ENCODE measurements around the gene RFX8. TPM values are rescaled to one million over a fixed set of nuclear protein-coding genes. Genes with fewer than 3 reads are reported as not detected.

RFX8 gene
- total RNA-seq, 4 donors from 2014 or later = not detected

GRCh38 chr2:101485856-101486255 lies 10.9 kb upstream of the RFX8 start:
- no peak overlapping the region for H3K27ac ChIP-seq
- TF ChIP-seq POLR2AphosphoS5 (IDR thresholded peaks at IDR 0.05) (no peak), EP300 (IDR thresholded peaks at IDR 0.05; ENCODE audit: low read depth) (no peak), POLR2A (IDR thresholded peaks at IDR 0.05) (no peak), CTCF (IDR thresholded peaks at IDR 0.05) (no peak)
- H3K36me3 ChIP-seq = no peaks in the 10 kb centered on the region
- intact Hi-C loops (cut with DNase I; ENCODE audit: low total_unique reads) = no loop called here
- no peaks in the 10 kb centered on the region for H3K4me1 ChIP-seq
- 86% methylated on average over 4 of the region's 4 CpGs; no CpG with 5 or more reads in 1 of the 2 donors for WGBS, 2 donors (ENCODE audit: low coverage in 1 of 2)
- DNase-seq = no peak
- no peaks in the 10 kb centered on the region for H3K9me3 ChIP-seq
- in situ Hi-C loops (cut with MboI; ENCODE audit: low pct_ligation_motif_present in 1 of 4, low pct_unique_long_range_greater_than_20kb in 1 of 4, low sequenced_read_pairs in 3 of 4) = no loop called here
- H3K4me3 ChIP-seq = no peak overlapping the region
- H3K27me3 ChIP-seq = no peaks in the 10 kb centered on the region

DNA sequence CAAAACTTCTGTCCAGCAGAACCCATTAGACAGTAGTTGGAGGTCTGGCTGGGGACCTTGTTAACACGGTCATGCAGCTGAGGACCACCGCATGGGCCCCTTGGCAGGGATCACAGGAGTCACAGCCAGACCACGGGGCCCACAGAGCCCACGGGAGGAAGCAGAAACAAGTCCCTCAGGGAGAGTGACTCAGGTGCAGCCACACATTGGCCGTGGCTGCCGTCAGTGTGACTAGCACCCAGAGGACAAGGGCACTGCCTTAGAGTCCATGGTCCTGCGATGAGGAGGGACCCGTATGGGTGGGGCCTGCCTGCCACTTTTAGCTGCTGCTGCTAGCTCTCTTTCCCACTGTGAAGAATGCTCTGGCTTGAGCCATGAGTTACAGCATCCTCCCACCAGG lies 5.9 kb upstream of the RFX8 start:
- TF ChIP-seq POLR2A (IDR thresholded peaks at IDR 0.05) = no peak
- Histone ChIP-seq H3K36me3 (no peaks in the 10 kb centered on the region), H3K4me1 (no peaks in the 10 kb centered on the region), H3K27me3 (no peaks in the 10 kb centered on the region), H3K9me3 (no peaks in the 10 kb centered on the region), H3K27ac (no peak overlapping the region), H3K4me3 (no peak overlapping the region)
- intact Hi-C loops (cut with DNase I; ENCODE audit: low total_unique reads) (no loop called here), in situ Hi-C loops (cut with MboI; ENCODE audit: low pct_ligation_motif_present in 1 of 4, low pct_unique_long_range_greater_than_20kb in 1 of 4, low sequenced_read_pairs in 3 of 4) (no loop called here)
- 83% methylated on average over 8 of the region's 8 CpGs; no CpG with 5 or more reads in 1 of the 2 donors for WGBS, 2 donors (ENCODE audit: low coverage in 1 of 2)
- DNase-seq = no peak

DNA sequence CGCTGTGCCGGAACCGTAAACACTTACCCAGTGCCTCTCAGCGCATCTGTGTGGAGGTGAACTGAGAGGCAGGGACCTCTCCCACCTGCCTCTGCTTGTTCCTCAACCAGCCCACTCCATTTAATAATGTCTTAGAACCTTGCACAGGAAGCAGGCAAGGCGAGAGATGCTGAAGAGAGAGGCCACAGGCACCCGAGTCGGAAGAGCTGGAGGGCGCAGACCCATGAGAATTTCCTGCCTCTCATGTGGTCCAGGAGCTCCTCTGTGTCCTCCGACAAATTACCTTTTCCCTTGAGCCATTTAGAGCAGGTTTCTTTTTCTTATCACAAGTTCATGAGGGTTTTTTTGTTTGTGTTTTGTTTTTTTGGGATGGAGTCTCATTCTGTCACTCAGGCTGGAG lies 4.9 kb upstream of the RFX8 start:
- WGBS, 2 donors (ENCODE audit: low coverage in 1 of 2) = 79 to 84% methylated on average over 7 to 9 of the region's 9 CpGs
- H3K36me3 ChIP-seq = no peaks in the 10 kb centered on the region
- H3K27ac ChIP-seq = no peak overlapping the region
- no peaks in the 10 kb centered on the region for H3K4me1 ChIP-seq
- intact Hi-C loops (cut with DNase I; ENCODE audit: low total_unique reads) (no loop called here), in situ Hi-C loops (cut with MboI; ENCODE audit: low pct_ligation_motif_present in 1 of 4, low pct_unique_long_range_greater_than_20kb in 1 of 4, low sequenced_read_pairs in 3 of 4) (no loop called here)
- peaks cover 5% of the 10 kb centered on the region for H3K27me3 ChIP-seq
- no peak overlapping the region for H3K4me3 ChIP-seq
- TF ChIP-seq CTCF (IDR thresholded peaks at IDR 0.05) (no peak), POLR2A (IDR thresholded peaks at IDR 0.05) (no peak), EP300 (IDR thresholded peaks at IDR 0.05; ENCODE audit: low read depth) (no peak), POLR2AphosphoS5 (IDR thresholded peaks at IDR 0.05) (no peak)
- no peak for DNase-seq
- H3K9me3 ChIP-seq = no peaks in the 10 kb centered on the region

- peaks cover 0 to 5% (median 3%) of the 10 kb centered on the region in 4 donors for H3K4me1 ChIP-seq
- no peak for TF ChIP-seq POLR2AphosphoS5 (IDR thresholded peaks at IDR 0.05)
- no peak for TF ChIP-seq CTCF (IDR thresholded peaks at IDR 0.05)
- 42 to 50% methylated on average over 4 of the region's 4 CpGs for WGBS, 2 donors (ENCODE audit: low coverage in 1 of 2)
- H3K36me3 ChIP-seq = no peaks in the 10 kb centered on the region
- H3K27me3 ChIP-seq = peaks cover 9% of the 10 kb centered on the region
- in situ Hi-C loops (cut with MboI; ENCODE audit: low pct_ligation_motif_present in 1 of 4, low pct_unique_long_range_greater_than_20kb in 1 of 4, low sequenced_read_pairs in 3 of 4) = no loop called here
- H3K27ac ChIP-seq = no peak overlapping the region
- DNase-seq = no peak
- intact Hi-C loops (cut with DNase I; ENCODE audit: low total_unique reads) = no loop called here
- no peaks in the 10 kb centered on the region for H3K9me3 ChIP-seq
- no peak overlapping the region for H3K4me3 ChIP-seq
Measured at GRCh38 chr2:101479328-101479727, 4.4 kb upstream of the RFX8 start.

Data from transverse colon (tissue), 4 donors.